Measurements from ENCODE around the gene ATP1B1.
A peak's percentile ranks its signal among the peaks of the same experiment; 100 is the strongest.
"Not testable (repeated sequence)": the region's sequence is repeated elsewhere in the genome, so short reads cannot be mapped to it uniquely, and the experiment has no call there.

ATP1B1 gene

DNA sequence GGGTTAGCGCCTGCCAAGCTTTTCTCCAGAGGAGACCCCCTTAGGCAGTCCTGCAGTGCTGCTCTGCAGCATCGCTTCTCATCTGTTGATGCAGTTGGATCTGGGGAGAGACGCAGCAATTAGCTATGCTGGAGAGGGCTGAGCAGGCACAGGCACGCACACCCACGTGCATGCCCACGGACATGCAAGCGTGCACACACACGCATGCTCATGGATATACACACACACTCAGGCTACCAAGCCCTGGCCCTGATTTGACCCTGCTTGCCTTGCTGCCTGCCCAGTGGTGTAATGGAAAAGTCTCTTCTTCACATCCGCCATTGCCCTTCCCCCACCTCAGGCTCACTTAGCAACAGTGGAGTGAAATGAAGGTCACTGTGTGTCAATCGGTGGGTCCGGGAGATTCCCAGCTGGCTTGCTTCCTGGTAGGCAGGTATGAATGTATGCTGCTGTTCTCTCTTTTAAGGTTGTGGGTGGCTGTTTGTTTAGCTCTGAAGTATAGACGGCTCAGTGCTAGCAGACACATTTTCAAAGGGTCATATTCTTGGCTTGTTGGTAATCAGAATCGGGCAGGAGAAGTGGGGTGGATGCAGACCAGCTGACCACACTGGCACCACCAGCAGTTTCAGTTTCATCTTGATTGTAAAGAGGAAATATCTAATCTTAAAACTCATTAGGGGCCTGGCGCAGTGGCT is 9.5 kb downstream of the ATP1B1 start:
- no peak for DNase-seq (ENCODE audit: low spot score)

DNA sequence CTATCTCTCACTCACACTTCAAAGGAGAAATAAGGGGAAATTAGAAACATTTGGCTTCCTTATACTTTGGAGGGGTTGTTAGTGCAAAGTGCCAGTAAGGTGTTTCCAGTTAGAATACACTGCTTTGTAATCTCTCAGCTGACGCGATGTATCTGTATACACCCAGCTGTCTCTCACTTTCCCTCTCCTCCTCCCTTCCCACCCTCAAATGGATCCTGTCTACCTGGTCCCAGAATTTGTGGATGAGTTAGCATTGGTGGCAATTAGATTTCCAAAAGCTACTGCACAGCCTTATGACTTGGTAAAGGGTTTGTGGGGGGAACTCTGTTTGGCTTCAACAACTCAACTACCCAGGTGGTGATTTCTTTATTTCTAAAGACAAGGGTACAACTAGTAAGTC is 10.5 kb downstream of the ATP1B1 start:
- no peak for DNase-seq (ENCODE audit: low spot score)

DNA sequence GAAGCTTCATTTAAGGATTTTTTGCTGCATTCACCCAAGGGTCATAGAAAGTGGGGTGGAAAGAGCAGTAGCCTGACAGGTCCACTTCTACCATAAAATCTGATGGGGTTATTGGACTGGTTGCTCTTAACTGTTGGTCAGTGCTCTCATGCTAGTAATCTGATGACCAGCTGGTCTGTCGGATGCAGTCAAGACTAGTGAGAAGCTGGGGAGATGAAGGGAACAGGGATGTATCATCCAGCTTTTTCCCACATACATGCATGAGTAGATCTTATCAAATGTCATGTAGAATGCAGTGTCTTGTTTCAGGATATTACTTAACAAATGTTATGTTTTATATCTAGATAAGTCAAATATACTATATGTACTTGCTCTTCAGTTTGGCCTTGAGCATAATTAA is 11.1 kb downstream of the ATP1B1 start:
- DNase-seq (ENCODE audit: low spot score) = no peak

DNA sequence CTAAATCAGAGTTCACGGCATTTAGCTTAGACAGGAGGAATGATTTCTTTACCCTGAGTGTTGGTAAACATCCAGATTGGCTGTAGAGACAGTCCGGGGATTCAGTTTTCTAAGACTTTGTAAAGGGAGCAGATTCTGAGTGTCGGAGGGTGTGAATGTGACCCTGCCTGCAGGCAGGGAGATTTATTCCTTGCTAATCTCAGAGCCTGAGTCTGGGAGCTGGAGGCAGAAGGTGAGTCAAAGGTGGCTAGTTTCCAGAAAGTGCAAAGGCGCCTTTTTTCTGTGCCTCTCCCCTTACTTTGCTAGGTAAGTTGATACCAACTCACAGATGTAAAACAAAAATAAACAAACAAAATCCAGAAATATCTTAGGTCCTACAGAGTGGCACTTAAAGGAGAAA is 11.7 kb downstream of the ATP1B1 start:
- DNase-seq (ENCODE audit: low spot score) = no peak

DNA sequence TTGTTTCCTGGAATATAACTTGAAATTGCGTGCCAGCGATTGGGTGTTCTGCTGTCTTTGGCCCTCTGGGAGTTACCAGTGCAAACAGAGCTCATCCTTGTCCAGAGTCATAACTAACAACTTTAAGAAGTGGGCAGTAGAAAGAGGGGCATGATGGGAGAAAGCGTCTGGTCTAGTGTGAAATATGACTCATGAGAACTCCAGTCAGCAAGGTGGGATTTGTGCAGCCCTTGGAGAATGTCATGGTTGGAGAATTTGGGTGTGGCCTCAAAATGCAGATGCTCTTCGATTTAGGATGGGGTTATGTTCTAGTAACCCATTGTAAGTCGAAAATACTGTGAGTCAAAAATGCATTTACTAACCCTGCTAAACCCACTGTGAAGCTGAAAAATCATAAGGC is 12.9 kb downstream of the ATP1B1 start:
- no peak for DNase-seq (ENCODE audit: low spot score)

DNA sequence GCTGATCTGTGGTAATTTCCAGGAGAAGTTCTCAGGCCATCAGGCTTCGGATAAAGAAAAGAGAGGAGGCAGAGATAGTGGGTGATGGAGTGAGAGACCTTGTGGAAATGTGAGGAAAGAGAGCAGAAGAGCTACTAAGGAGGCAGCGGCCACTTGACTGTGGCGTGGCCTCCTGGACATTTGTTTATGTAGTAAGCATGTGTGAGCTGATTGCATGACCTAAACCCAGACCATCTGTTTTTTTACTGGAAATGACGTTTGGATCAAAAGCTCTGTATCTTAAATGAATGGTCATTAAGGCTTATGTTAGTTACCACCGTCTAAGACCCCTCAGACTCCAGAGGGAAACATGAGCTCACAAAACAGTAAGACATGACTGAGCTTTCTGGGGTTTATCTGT is 13.6 kb downstream of the ATP1B1 start:
- no peak for DNase-seq (ENCODE audit: low spot score)

DNA sequence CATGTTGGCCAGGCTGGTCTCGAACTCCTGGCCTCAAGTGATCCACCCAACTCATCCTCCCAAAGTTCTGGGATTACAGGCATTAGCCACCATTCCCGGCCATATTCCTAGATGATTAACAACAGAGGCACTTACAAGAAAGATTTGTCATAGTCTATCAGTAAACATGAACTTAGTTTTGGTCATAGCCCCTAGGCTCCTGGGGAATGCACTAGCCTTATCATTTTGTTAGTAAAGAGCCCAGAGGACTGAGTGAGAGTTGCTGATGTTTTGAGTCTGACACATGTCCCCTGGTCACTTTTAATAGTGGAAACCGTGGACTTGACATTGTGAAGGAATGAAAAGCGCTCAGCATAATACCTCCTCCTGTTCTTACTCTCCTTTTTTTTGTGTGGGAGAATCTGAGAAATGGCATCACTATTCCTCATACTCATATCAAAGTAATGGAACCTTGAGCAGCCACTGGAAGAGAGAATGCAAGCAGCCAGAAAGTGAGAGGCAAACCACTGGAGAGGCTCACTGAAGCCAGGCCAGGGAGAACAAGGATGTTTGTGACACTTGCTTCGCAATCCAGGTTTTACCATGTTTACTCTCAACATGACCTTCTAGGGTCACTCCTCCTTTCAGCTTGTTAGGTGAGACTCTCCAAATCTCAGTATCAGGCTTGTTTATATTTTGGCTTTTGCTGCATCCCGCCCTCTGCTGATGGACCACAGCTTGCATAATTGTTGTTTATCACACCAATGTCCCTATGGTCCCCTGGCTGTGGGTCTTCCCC is 14.8 kb downstream of the ATP1B1 start:
- no peak for DNase-seq (ENCODE audit: low spot score)

DNA sequence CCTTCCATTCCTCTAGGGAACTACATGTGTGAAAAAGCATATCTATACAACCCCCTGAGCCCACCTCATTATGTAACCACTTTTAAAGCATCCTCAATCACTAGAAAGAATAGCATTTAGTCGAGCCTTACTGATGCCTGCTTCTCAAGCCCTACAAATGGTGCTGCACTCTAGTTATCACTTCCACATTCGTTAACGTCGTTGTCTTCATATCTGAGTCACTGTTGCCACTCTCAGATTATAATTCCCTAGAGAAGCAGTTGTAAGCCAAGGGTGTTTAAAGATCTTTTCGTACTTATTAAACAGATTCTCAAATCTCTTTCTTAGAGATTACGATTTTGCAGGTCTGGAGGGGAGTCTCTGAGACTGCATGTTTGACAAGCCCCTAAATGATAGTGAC is 16.5 kb downstream of the ATP1B1 start:
- DNase-seq (ENCODE audit: low spot score) = no peak

- no peak for DNase-seq (ENCODE audit: low spot score)
Measured at GRCh38 chr1:169124459-169124858, 18.0 kb downstream of the ATP1B1 start.

DNA sequence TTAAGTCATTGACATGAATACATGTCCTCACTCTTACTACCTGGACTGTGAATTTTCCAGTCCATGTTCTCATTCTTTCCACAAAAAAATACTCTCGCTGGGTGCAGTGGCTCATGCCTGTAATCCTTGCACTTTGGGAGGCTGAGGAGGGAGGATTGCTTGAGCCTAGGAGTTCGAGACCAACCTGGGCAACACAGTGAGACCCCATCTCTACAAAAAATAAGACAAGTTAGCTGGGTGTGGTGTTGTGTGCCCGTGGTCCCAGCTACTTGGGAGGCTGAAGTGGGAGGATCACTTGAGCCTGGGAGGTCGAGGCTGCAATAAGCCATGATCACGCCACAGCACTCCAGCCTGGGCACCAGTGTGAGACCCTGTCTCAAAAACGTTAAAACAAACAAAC is 19.1 kb downstream of the ATP1B1 start:
- DNase-seq (ENCODE audit: low spot score) = not testable (repeated sequence)

DNA sequence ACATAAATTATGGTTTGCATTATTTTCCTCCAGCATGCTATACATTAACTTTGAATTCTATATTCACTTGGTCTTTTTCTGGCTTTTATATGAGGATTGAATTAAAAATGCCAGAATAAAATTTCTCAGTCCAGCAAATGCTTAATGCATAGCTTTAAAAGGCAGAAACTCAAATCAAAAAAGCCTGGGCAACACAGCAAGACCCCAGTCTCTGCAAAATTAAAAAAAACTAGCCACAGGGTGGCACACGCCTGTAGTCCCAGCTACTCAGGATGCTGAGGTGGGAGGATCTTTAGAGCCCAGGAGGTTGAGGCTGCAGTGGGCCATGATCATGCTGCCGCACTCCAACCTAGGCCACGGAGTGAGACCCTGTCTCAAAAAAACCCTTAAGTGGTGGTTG is 19.8 kb downstream of the ATP1B1 start:
- DNase-seq (ENCODE audit: low spot score) = no peak

- no peak for DNase-seq (ENCODE audit: low spot score)
Measured at GRCh38 chr1:169127305-169127704, 20.8 kb downstream of the ATP1B1 start.

- DNase-seq (ENCODE audit: low spot score) = no peak
Measured at GRCh38 chr1:169128562-169128961, 22.1 kb downstream of the ATP1B1 start.

GRCh38 chr1:169129109-169129784 is 22.8 kb downstream of the ATP1B1 start:
- no peak for DNase-seq (ENCODE audit: low spot score)

DNA sequence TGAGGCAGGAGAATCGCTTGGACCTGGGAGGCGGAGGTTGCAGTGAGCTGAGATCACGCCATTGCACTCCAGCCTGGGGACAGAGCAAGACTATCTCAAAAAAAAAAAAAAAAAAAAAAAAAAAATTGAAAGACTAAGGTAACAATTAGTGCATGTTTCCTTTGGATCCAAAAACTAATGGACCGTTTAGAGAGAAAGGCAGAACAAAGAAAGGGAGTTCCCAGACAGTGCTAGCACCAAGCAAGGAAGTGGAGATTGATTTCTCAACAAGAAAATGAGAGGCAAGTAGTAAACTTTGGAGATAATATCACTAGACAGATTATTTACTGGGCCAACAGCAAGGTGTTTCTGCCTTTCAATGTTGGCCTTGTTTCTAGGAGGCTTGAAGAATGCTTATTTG is 24.2 kb downstream of the ATP1B1 start:
- no peak for DNase-seq (ENCODE audit: low spot score)

DNA sequence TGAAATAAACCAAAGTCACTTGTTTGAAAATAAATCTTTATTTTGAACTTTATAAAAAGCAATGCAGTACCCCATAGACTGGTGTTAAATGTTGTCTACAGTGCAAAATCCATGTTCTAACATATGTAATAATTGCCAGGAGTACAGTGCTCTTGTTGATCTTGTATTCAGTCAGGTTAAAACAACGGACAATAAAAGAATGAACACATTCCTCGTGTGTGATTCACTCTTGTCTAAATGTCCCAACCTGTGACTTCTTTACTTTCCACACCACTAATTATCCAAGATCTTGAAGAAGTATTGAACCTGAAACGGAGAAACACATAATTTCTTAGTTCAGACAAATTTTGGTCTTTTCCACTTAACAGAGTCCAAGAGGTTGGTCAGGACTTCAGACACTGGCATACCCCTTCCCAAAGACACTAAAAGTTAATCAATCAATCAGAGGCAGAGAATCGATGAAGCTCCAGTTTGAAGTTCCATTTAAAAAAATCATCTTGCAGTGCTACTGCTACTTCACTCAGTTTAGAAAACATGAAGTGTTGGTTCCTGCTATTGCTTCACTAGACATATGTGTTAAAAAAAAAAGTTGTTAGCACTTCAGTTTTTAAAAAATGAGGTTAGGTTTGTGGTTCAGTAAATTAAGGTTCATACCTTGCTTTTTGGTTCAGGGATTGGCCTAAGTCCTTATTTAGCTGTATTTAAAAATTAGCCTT is 26.2 kb downstream of the ATP1B1 start:
- DNase-seq (ENCODE audit: low spot score) = no peak

- DNase-seq (ENCODE audit: low spot score) = no peak
Measured at GRCh38 chr1:169133228-169133576, 26.7 kb downstream of the ATP1B1 start.

GRCh38 chr1:169133801-169134502 is 27.5 kb downstream of the ATP1B1 start:
- peak; percentile 52 for DNase-seq (ENCODE audit: low spot score)

DNA sequence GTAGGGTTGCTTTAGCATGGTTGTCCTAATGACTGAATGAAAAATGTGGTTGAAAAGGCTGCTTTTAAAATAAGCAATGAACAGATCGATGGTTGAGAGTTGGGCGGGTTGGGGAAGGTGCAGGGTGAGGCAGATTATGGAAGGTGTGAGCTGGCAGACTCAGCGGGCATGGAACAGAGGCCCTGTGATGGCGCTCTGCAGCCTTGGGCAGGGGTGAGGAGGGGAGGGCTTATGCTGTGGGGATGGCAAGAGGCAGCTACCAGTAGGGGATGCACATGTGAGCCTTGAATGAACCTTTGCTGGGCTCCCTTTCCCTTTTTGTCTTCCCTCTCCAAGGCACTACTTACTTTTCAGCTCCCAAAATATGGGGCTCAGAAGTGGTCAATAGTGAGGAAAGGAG is 30.9 kb downstream of the ATP1B1 start:
- DNase-seq (ENCODE audit: low spot score) = no peak

- no peak for DNase-seq (ENCODE audit: low spot score)
Measured at GRCh38 chr1:169138866-169139670, 32.6 kb downstream of the ATP1B1 start.

DNA sequence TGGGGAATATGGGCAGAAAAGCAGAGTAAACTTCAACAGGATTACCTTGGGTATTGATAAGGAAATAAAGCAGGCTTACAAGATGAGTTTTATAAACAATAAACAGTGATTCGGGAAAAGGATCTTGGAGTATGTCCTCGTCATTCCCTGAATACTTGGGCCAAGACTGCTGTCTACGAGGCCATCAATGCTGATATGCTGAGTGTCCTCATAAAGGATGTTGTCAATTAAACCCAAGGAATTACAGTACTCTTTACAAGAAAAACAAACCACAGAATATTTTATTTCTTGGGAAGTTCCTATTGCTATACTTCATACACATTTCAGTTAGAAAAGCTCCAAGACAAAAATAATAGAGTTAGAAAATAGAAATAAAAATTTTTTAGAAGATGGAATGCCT is 34.9 kb downstream of the ATP1B1 start:
- no peak for DNase-seq (ENCODE audit: low spot score)
